HepG2 (cell line): Measurements from ENCODE around the gene SH2B2. TPM values are rescaled to one million over a fixed set of nuclear protein-coding genes. Genes with fewer than 3 reads are reported as not detected.

Source experiments
- ARID5B ChIP-seq: IDR thresholded peaks from 2 replicates; pipeline ENCODE4 v1.4.0; 2020; ENCODE audit warnings: mild to moderate bottlenecking, missing genetic modification reagents
- BCL3 ChIP-seq: sonication (generic); formaldehyde crosslinking; IDR thresholded peaks from 2 replicates; pipeline ENCODE4 v1.5.1; 2020; ENCODE audit warnings: mild to moderate bottlenecking, missing genetic modification reagents, moderate library complexity
- CEBPB ChIP-seq: IDR thresholded peaks from 2 replicates; pipeline ENCODE4 v1.6.1; 2011; ENCODE audit warnings: low read depth, low read length, improper control_type of control experiment, borderline replicate concordance
- CTCF ChIP-seq: sonication (generic); formaldehyde crosslinking; IDR thresholded peaks from 2 replicates; pipeline ENCODE4 v1.5.0; 2020; ENCODE audit warnings: mild to moderate bottlenecking, missing genetic modification reagents, moderate library complexity
- FOSL2 ChIP-seq: sonication (generic); formaldehyde crosslinking; IDR thresholded peaks from 2 replicates; pipeline ENCODE4 v1.4.0; 2020; ENCODE audit warnings: missing genetic modification reagents
- MAFG ChIP-seq: sonication (generic); formaldehyde crosslinking; IDR thresholded peaks from 2 replicates; pipeline ENCODE4 v1.5.1; 2020; ENCODE audit warnings: mild to moderate bottlenecking, missing genetic modification reagents
- MTF2 ChIP-seq: sonication (generic); formaldehyde crosslinking; IDR thresholded peaks from 2 replicates; pipeline ENCODE4 v1.5.0; 2020; ENCODE audit warnings: missing genetic modification reagents, borderline replicate concordance
- RFX3 ChIP-seq: IDR thresholded peaks from 2 replicates; pipeline ENCODE4 v1.6.1; 2016; ENCODE audit warnings: missing biosample characterization, missing genetic modification reagents
- SAFB2 ChIP-seq: sonication (generic); formaldehyde crosslinking; IDR thresholded peaks from 2 replicates; pipeline ENCODE4 v1.5.1; 2020; ENCODE audit warnings: missing genetic modification reagents, low read depth, mild to moderate bottlenecking, borderline replicate concordance
- SAP130 ChIP-seq: IDR thresholded peaks from 2 replicates; pipeline ENCODE4 v1.6.1; 2016; ENCODE audit warnings: low read depth
- ZBTB4 ChIP-seq: sonication (generic); formaldehyde crosslinking; IDR thresholded peaks from 2 replicates; pipeline ENCODE4 v1.4.0; 2020; ENCODE audit warnings: missing genetic modification reagents, mild to moderate bottlenecking, borderline replicate concordance
- ZFP91 ChIP-seq: sonication (generic); formaldehyde crosslinking; IDR thresholded peaks from 2 replicates; pipeline ENCODE4 v1.9.0; 2022; ENCODE audit warnings: missing genetic modification reagents, mild to moderate bottlenecking, borderline replicate concordance
- ZNF292 ChIP-seq: sonication (generic); formaldehyde crosslinking; IDR thresholded peaks from 2 replicates; pipeline ENCODE4 v1.8.1; 2022; ENCODE audit warnings: mild to moderate bottlenecking, low read depth, missing genetic modification reagents, borderline replicate concordance
- ZNF543 ChIP-seq: sonication (generic); formaldehyde crosslinking; IDR thresholded peaks from 2 replicates; pipeline ENCODE4 v1.4.0; 2020; ENCODE audit warnings: mild to moderate bottlenecking, missing genetic modification reagents
- ZNF792 ChIP-seq: IDR thresholded peaks from 2 replicates; pipeline ENCODE4 v1.6.1; 2016
- polyA plus RNA-seq, 8 experiments: library from polyadenylated mRNA; depleted of rRNA in 3 of 8; stranded (reverse) in 7 of 8; unstranded in 1 of 8; fragments of >200 nt; fragmentation: Illumina TruSeq in 4 of 8; extraction: Trizol in 4 of 8; gene quantifications; 2 replicates each; pipeline versions ENCODE4 v1.2.1 to v1.2.3, GENCODE V29; 2011 to 2016; ENCODE audit warnings: low read depth in 4 of 8, missing spikeins in 1 of 8, mixed read lengths in 1 of 8; ENCODE audit not compliant: insufficient read depth in 1 of 8
- total RNA-seq, 5 experiments: library from RNA; depleted of rRNA; stranded (reverse); fragments of >200 nt; fragmentation: Illumina TruSeq; extraction: Trizol; gene quantifications; 2 replicates each; pipeline ENCODE4 v1.2.3, GENCODE V29; 2016; ENCODE audit warnings: low read depth in 1 of 5

SH2B2 gene
- total and polyA plus RNA-seq, 2 of the 13 experiments (the other 11 are each of a cell fraction or from before 2014, with no cell fraction given) = 0.46 to 1.3 TPM

- peak; percentile 10; the same call in 1 of the 2 replicates for TF ChIP-seq CTCF (CRISPR knock-in tag)
- no peak for TF ChIP-seq SAFB2
- no peak for TF ChIP-seq MAFG
- TF ChIP-seq ZNF543 = no peak
- TF ChIP-seq ARID5B (CRISPR knock-in tag) = peak; percentile 34; the same call in 1 of the 2 replicates
- TF ChIP-seq FOSL2 (CRISPR knock-in tag) = no peak
- 0 out of 2 replicates have a peak, but pooled peaks have one; percentile 6 for TF ChIP-seq BCL3 (CRISPR knock-in tag)
- TF ChIP-seq RFX3 = no peak
- TF ChIP-seq CEBPB = peak; percentile 7; the same call in 1 of the 2 replicates
- TF ChIP-seq ZBTB4 (CRISPR knock-in tag) = peak; percentile 77; the same call in 1 of the 2 replicates
- TF ChIP-seq ZFP91 (CRISPR knock-in tag) = 0 out of 2 replicates have a peak, but pooled peaks have one; percentile 12
- peak; percentile 44 for TF ChIP-seq SAP130
- TF ChIP-seq ZNF292 = 0 out of 2 replicates have a peak, but pooled peaks have one; percentile 24
- no peak for TF ChIP-seq MTF2
- no peak for TF ChIP-seq ZNF792 (CRISPR knock-in tag)
Observed at GRCh38 chr7:102253066-102253972, 33.3 kb upstream of the SH2B2 start (continued).
